HFF-Myc (cell line): Measurements from ENCODE around the gene EVC.

ENCODE experiments used
- DNase-seq: peaks from one replicate; pipeline ENCODE4 v3.0.0-alpha.2; 2011; ENCODE audit warnings: low read depth; ENCODE audit errors: extremely low read depth
- H3K4me3 ChIP-seq: replicated peaks from 2 replicates; pipeline ENCODE4 v1.5.1; 2011; ENCODE audit warnings: low read depth, mild to moderate bottlenecking, control low read depth, low read length
- TF ChIP-seq, protein P1 (sequence below): IDR thresholded peaks from 2 replicates; pipeline ENCODE4 v1.5.1; 2012; ENCODE audit warnings: mild to moderate bottlenecking, low read depth, low read length, control low read depth; ENCODE audit errors: missing control alignments

EVC gene

GRCh38 chr4:5707366-5707765 is 3.6 kb upstream of the EVC start:
- TF ChIP-seq, protein P1, sequence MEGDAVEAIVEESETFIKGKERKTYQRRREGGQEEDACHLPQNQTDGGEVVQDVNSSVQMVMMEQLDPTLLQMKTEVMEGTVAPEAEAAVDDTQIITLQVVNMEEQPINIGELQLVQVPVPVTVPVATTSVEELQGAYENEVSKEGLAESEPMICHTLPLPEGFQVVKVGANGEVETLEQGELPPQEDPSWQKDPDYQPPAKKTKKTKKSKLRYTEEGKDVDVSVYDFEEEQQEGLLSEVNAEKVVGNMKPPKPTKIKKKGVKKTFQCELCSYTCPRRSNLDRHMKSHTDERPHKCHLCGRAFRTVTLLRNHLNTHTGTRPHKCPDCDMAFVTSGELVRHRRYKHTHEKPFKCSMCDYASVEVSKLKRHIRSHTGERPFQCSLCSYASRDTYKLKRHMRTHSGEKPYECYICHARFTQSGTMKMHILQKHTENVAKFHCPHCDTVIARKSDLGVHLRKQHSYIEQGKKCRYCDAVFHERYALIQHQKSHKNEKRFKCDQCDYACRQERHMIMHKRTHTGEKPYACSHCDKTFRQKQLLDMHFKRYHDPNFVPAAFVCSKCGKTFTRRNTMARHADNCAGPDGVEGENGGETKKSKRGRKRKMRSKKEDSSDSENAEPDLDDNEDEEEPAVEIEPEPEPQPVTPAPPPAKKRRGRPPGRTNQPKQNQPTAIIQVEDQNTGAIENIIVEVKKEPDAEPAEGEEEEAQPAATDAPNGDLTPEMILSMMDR, result no peak
- no peak for DNase-seq
- peak overlapping the region; percentile 63 for H3K4me3 ChIP-seq

DNA sequence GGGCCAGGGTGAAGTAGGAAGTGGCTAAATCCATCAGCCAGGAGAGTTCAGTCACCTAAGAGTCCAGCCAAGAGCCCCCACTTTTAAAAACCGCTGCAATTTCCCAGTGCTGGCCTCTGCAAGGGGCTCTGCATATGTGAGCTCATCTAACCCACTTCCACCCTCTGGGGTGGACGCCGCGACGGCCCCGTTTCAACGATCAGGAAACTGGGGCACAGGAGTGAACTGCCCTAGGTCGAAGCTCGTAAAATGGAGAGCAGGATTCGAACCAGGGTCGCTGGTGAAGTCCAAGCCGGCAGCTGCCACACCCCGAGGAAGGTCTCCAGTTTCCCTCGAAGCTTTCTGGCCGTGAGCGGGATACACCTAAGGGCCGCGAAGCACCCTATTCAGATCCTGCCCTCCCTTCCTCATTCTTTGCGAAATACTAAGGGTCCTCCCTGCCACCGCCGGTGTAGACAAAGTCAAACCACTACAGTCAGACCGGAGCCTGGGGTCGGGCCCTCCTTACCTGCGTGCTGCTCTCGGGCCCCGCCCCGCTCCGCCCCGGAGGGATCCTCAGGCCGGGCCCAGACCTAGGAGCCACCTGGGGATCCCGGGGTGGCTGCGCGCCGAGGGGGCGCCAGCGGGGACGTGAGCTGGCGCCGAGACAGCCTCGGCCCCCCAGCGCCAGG is 3.1 kb upstream of the EVC start:
- DNase-seq, result no peak
- TF ChIP-seq, protein P1, result no peak
- peak overlapping the region; percentile 63 for H3K4me3 ChIP-seq

DNA sequence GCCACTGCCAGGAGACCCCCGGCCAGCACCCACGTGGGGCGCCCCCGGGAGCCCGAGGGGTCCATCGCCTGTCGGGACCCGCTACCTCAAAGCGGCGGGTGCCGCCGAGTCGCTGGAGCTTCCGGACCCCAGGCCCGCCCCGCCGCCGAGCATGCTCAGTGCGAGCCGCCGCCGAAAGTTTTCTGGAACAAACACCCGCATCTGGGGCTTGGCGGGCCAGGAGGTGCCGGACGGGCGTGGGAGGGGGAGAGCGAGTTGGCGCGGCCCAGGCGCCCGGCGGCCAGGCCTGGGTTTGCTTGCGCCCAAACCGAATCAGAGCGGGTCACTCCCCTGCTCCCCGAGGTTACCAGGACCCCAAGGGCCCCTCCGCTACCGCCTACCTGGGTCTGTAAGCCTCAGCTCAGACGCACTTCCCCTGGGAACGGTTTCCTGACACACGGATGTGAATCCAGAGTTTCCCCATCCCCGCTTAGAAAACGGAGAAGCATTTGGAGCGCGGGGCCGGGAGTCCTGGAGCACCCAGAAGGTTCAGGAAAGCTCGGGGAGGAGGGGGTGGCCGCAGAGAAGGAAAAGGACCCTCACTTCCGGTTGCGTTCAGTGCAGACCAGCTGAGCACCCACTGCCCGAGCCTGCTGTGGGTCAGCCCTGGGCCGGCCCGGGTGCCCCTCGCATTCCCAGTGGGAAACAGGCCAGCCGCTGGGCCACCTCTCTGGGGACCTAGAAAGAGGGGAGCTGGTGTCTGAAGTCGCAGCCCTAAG is 2.4 kb upstream of the EVC start, which contains the start of gene EVC2:
EVC2 (minus strand) TSS at position 111 of the 758 bp plus-strand sequence; CDS start at position 65, 46 bp downstream.
- DNase-seq, result no peak
- TF ChIP-seq, protein P1, result no peak
- H3K4me3 ChIP-seq, result peak within 1 kb of the TSS; percentile 63

- TF ChIP-seq, protein P1, result no peak
- no peak for DNase-seq
- H3K4me3 ChIP-seq, result no peak overlapping the region
Measured at GRCh38 chr4:5709207-5709575, 1.8 kb upstream of the EVC start.

DNA sequence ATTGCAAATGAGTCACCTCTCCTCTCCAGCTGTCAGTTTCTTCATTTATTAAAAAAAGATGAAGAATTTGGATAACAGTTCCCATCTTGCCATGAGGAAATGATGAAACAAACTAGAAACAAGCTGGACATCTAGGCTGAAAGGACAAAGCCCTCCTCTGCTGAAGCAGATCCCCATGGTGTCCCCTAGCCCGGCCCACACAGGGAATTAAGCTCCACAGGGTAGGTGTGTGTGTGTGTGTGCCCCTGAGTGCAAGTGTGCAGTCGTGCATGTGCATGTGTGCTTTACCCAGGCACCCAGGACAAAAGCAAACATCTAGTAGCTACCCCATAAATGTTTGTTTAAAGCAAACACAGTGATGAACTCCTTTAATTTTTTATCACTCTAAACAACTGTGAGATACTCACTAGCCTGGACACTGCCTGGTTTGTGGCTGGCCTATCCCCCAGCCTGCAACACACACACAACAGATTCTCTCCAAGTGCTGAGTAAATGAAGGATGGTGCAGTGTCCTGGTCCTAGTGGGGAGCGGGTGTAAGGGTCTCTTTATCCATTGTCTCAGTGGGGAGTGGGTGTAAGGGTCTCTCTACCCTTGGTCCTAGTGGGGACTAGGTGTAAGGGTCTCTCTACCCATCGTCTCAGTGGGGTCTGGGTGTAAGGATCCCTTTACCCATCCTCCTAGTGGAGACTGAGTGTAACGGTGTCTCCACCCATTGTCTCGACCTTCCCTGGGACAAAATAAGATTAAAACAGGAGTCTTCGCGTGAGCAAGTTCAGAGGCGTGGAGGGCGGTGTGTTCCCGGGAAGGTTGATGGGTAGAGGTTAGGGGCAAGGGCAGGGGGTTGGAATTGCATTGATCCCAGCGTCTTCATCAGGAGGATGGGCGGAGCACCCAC is 688 bp upstream of the EVC start:
- TF ChIP-seq, protein P1, result peak; percentile 27
- H3K4me3 ChIP-seq, result peak overlapping the region; percentile 71

DNA sequence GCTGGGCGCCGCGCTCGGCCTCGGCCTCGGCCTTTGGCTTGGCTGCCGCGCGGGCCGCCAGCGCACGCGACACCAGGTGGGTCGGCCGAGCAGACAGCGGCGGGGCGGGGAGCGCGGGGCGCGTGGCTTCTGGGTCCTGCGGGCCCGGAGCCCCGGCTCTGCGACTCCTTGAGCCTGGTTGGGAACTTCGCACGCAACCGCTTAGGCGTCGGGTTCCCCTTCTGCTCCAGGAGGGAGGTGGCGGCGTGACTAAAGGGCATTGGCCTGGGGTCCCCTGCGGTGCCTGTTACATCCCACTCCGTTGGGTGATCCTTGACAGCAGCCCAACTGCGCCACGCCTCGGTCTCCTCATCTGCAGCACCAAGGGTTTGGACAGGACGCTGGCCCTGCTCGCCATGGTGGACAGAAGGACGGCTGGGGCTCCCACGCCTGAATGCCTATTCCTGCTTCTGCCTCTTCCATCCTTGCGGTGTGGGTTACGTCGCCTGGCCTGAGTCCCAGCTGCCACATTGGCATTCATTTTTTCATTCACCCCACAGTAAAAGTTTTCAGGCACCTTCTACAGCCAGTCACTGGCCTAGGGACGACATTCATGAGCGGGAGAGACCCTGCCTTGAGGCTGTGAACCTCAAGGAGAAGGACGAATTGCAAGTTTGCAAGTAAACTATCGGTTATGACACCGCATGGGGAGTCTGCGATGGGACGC is 631 bp downstream of the EVC start:
- TF ChIP-seq, protein P1, result no peak
- DNase-seq, result no peak
- H3K4me3 ChIP-seq, result peak overlapping the region; percentile 71

More for the DNA sequence above, 688 bp upstream of the EVC start:
- no peak for DNase-seq
